ENCODE results near the gene MEIOSIN.
"Not testable (repeated sequence)": the region's sequence is repeated elsewhere in the genome, so short reads cannot be mapped to it uniquely, and the experiment has no call there.

MEIOSIN gene

DNA sequence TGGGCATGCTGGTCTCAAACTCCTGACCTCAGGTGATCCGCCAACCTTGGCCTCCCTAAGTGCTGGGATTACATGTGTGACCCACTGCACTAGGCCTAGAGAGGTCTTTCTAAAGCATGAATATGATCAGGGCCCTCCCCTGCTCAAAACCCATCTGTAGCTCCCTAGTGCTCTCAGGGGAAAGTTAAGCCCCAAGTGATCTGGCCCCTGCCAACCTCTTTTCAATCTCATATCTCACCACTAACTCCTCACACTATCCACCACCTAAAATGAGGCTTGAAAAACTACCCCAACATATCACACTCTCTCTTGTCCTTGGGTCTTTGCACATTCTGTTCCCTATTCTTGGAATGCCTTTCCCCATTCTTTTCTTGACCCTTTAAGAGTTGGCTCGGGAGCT is 61.4 kb downstream of the MEIOSIN start:
- H3K4me3 ChIP-seq (ENCODE audit: low read depth, low read length) = no peak overlapping the region
- TF ChIP-seq, protein P1, sequence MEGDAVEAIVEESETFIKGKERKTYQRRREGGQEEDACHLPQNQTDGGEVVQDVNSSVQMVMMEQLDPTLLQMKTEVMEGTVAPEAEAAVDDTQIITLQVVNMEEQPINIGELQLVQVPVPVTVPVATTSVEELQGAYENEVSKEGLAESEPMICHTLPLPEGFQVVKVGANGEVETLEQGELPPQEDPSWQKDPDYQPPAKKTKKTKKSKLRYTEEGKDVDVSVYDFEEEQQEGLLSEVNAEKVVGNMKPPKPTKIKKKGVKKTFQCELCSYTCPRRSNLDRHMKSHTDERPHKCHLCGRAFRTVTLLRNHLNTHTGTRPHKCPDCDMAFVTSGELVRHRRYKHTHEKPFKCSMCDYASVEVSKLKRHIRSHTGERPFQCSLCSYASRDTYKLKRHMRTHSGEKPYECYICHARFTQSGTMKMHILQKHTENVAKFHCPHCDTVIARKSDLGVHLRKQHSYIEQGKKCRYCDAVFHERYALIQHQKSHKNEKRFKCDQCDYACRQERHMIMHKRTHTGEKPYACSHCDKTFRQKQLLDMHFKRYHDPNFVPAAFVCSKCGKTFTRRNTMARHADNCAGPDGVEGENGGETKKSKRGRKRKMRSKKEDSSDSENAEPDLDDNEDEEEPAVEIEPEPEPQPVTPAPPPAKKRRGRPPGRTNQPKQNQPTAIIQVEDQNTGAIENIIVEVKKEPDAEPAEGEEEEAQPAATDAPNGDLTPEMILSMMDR (IDR thresholded peaks at IDR 0.05; ENCODE audit: insufficient read depth, low read depth, low read length, missing control alignments) = no peak
- DNase-seq (ENCODE audit: low read depth) = peak; percentile 0

GRCh38 chr19:45798995-45799517 is 65.8 kb downstream of the MEIOSIN start:
- H3K4me3 ChIP-seq (ENCODE audit: low read depth, low read length) = no peak overlapping the region
- DNase-seq (ENCODE audit: low read depth) = peak; percentile 64
- TF ChIP-seq, protein P1 (IDR thresholded peaks at IDR 0.05; ENCODE audit: insufficient read depth, low read depth, low read length, missing control alignments) = peak; percentile 82

DNA sequence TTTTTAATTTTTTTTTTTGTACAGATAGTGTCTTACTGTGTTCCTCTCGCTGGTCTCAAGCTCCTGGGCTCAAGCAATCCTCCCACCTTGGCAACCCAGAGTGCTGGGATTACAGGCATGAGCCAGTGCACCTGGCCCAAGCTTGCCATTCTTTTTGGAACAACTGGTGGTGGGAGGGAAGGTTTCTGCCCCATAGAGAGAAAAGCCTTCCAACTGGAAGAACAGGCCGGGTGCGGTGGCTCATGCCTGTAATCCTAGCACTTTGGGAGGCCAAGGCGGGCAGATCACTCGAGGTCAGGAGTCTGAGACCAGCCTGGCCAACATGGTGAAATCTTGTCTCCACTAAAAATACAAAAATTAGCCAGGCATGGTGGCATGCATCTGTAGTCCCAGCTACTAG is 66.3 kb downstream of the MEIOSIN start:
- not testable (repeated sequence) for H3K4me3 ChIP-seq (ENCODE audit: low read depth, low read length); DNase-seq (ENCODE audit: low read depth)

GRCh38 chr19:45800070-45800553 is 66.9 kb downstream of the MEIOSIN start:
- H3K4me3 ChIP-seq (ENCODE audit: low read depth, low read length) = no peak overlapping the region
- no peak for DNase-seq (ENCODE audit: low read depth)
- TF ChIP-seq, protein P1 (IDR thresholded peaks at IDR 0.05; ENCODE audit: insufficient read depth, low read depth, low read length, missing control alignments) = no peak

GRCh38 chr19:45801603-45802175 is 68.5 kb downstream of the MEIOSIN start:
- H3K4me3 ChIP-seq (ENCODE audit: low read depth, low read length) = no peak overlapping the region
- TF ChIP-seq, protein P1 (IDR thresholded peaks at IDR 0.05; ENCODE audit: insufficient read depth, low read depth, low read length, missing control alignments) = no peak
- no peak for DNase-seq (ENCODE audit: low read depth)

GRCh38 chr19:45804140-45804958 is 71.1 kb downstream of the MEIOSIN start:
- no peak for DNase-seq (ENCODE audit: low read depth)
- TF ChIP-seq, protein P1 (IDR thresholded peaks at IDR 0.05; ENCODE audit: insufficient read depth, low read depth, low read length, missing control alignments) = no peak
- no peak overlapping the region for H3K4me3 ChIP-seq (ENCODE audit: low read depth, low read length)

DNA sequence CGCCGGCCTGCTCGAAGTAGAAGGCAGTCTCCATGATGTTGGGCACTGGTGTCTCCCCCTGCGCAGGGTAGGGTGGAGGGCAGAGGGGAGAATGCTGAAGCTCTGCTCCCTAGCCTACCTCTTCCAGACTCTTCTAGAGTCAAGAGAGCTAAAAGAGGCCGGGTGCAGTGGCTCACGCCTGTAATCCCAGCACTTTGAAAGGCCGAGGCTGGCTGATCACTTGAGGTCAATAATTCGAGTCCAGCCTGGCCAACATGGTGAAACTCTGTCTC is 71.7 kb downstream of the MEIOSIN start:
- TF ChIP-seq, protein P1 (IDR thresholded peaks at IDR 0.05; ENCODE audit: insufficient read depth, low read depth, low read length, missing control alignments) = no peak
- no peak for DNase-seq (ENCODE audit: low read depth)
- no peak overlapping the region for H3K4me3 ChIP-seq (ENCODE audit: low read depth, low read length)
